Measurements from ENCODE around the gene CAMKK2. TPM values are rescaled to one million over a fixed set of nuclear protein-coding genes. Genes with fewer than 3 reads are reported as not detected.

Gene CAMKK2
- total and polyA plus RNA-seq, 2 of the 13 experiments (the other 11 are each of a cell fraction or from before 2014, with no cell fraction given): 18.8 to 20.0 TPM

DNA sequence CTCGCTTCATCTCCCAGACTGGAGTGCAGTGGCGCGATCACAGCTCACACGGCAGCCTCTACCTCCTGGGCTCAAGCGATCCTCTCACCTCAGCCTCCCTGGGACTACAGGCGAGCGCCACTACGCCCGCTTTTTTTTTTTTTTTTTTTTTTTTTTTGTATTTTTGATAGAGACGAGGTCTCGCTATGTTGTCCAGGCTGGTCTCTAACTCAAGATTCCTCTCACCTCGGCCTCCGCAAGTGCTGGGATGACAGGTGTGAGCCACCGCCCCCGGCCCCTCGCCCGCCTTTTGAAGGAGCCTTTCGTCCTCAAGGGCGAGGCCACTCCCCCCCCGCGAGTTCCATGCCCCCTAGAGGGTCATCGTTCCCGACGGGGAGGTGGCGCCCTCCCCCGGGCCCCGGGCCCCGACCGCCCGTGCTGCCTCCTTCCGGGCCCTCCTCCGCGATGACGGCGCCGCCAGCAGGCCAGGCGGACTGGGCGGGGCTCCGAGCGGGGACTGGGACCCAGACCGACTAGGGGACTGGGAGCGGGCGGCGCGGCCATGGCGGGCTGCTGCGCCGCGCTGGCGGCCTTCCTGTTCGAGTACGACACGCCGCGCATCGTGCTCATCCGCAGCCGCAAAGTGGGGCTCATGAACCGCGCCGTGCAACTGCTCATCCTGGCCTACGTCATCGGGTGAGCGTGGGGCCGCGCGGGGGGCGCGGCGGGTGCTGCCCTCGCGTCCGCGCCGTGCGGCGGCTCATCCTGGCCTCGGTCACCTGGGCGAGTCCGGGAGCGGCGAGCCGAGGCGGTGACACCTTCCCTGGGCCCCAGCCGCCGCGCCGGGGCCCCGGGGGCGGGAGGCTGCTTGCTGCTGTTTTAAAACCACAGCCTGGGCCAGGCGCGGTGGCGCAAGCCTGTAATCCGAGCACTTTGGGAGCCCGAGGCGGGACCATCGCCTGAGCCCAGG, 86.6 kb downstream of the CAMKK2 start, which contains the start of gene P2RX4 (continued):
- TF ChIP-seq, protein P1, sequence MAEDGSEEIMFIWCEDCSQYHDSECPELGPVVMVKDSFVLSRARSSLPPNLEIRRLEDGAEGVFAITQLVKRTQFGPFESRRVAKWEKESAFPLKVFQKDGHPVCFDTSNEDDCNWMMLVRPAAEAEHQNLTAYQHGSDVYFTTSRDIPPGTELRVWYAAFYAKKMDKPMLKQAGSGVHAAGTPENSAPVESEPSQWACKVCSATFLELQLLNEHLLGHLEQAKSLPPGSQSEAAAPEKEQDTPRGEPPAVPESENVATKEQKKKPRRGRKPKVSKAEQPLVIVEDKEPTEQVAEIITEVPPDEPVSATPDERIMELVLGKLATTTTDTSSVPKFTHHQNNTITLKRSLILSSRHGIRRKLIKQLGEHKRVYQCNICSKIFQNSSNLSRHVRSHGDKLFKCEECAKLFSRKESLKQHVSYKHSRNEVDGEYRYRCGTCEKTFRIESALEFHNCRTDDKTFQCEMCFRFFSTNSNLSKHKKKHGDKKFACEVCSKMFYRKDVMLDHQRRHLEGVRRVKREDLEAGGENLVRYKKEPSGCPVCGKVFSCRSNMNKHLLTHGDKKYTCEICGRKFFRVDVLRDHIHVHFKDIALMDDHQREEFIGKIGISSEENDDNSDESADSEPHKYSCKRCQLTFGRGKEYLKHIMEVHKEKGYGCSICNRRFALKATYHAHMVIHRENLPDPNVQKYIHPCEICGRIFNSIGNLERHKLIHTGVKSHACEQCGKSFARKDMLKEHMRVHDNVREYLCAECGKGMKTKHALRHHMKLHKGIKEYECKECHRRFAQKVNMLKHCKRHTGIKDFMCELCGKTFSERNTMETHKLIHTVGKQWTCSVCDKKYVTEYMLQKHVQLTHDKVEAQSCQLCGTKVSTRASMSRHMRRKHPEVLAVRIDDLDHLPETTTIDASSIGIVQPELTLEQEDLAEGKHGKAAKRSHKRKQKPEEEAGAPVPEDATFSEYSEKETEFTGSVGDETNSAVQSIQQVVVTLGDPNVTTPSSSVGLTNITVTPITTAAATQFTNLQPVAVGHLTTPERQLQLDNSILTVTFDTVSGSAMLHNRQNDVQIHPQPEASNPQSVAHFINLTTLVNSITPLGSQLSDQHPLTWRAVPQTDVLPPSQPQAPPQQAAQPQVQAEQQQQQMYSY (CRISPR knock-in tag; IDR thresholded peaks at IDR 0.05): peak; percentile 55; the same call in 1 of the 2 replicates
- TF ChIP-seq SMC3 (IDR thresholded peaks at IDR 0.05; ENCODE audit: low read length): no peak
- TF ChIP-seq SMAD9 (CRISPR knock-in tag; IDR thresholded peaks at IDR 0.05): 0 out of 2 replicates have a peak, but pooled peaks have one; percentile 49
- no peak for TF ChIP-seq PITX1 (CRISPR knock-in tag; IDR thresholded peaks at IDR 0.05)
- no peak; the same call in 1 of the 2 replicates for TF ChIP-seq ZNF800 (CRISPR knock-in tag; IDR thresholded peaks at IDR 0.05)
- TF ChIP-seq JUNB (CRISPR knock-in tag; IDR thresholded peaks at IDR 0.05; ENCODE audit: borderline replicate concordance): no peak
- peak; percentile 48; the same call in 1 of the 2 replicates for TF ChIP-seq ZMYM2 (CRISPR knock-in tag; IDR thresholded peaks at IDR 0.05)
- TF ChIP-seq MEIS1 (CRISPR knock-in tag; IDR thresholded peaks at IDR 0.05; ENCODE audit: borderline replicate concordance): 0 out of 2 replicates have a peak, but pooled peaks have one; percentile 56
- TF ChIP-seq ZNF550 (CRISPR knock-in tag; IDR thresholded peaks at IDR 0.05; ENCODE audit: borderline replicate concordance): no peak
- TF ChIP-seq ZNF598 (CRISPR knock-in tag; IDR thresholded peaks at IDR 0.05; ENCODE audit: borderline replicate concordance): no peak
- TF ChIP-seq IRX3 (CRISPR knock-in tag; IDR thresholded peaks at IDR 0.05; ENCODE audit: borderline replicate concordance, low read depth): peak; percentile 22; the same call in 1 of the 2 replicates
- 0 out of 2 replicates have a peak, but pooled peaks have one; percentile 58 for TF ChIP-seq REL (CRISPR knock-in tag; conservative IDR thresholded peaks at IDR 0.05)
- TF ChIP-seq ZNF235 (CRISPR knock-in tag; IDR thresholded peaks at IDR 0.05; ENCODE audit: borderline replicate concordance): no peak; the same call in 1 of the 2 replicates
- no peak for TF ChIP-seq ARHGAP35 (CRISPR knock-in tag; IDR thresholded peaks at IDR 0.05; ENCODE audit: borderline replicate concordance)
- peak; percentile 65; the same call in 1 of the 2 replicates for TF ChIP-seq ZNF274 (CRISPR knock-in tag; IDR thresholded peaks at IDR 0.05)
- TF ChIP-seq RBM39 (IDR thresholded peaks at IDR 0.05; ENCODE audit: low read depth, low read length, poor library complexity, severe bottlenecking): peak; percentile 58
- 0 out of 2 replicates have a peak, but pooled peaks have one; percentile 23 for TF ChIP-seq ZNF160 (CRISPR knock-in tag; IDR thresholded peaks at IDR 0.05)
- no peak for TF ChIP-seq ZNF317 (CRISPR knock-in tag; IDR thresholded peaks at IDR 0.05)
- no peak; the same call in 1 of the 2 replicates for TF ChIP-seq ZNF101 (CRISPR knock-in tag; IDR thresholded peaks at IDR 0.05; ENCODE audit: borderline replicate concordance, low read depth)
